IMR-90 (cell line): ENCODE data around the gene SCGB1D1. TPM values are rescaled to one million over a fixed set of nuclear protein-coding genes. Genes with fewer than 3 reads are reported as not detected.

Experiments
- ATAC-seq: fragments of 200-7000 bp; cut with Tn5 transposase; 2 replicates; pipeline ENCODE4 v1.9.1; 2020; ENCODE audit warnings: low read depth, mild to moderate bottlenecking, moderate library complexity
- BruUV-seq: library from RNA; stranded (reverse); fragments of 400-500 nt; replicated peaks from 2 replicates; lab custom pipeline; 2021; lab: Mats Ljungman, UMichigan
- CTCF ChIA-PET: fragments of 300-600 bp; formaldehyde crosslinking; extraction: SDS; loops from one replicate; lab custom pipeline; 2021; ENCODE audit warnings: antibody characterized with exemption; lab: Yijun Ruan, JAX
- POLR2A ChIA-PET: fragments of 300-600 bp; sonication (Branson Sonifier 250); formaldehyde crosslinking; loops from one replicate; lab custom pipeline; 2022; ENCODE audit warnings: antibody characterized with exemption; ENCODE audit not compliant: unreplicated experiment; lab: Charles Lee
- DNase-seq: peaks from one replicate; pipeline ENCODE4 v3.0.0; 2013
- H2AFZ ChIP-seq: replicated peaks from 2 replicates; pipeline ENCODE3; 2013; ENCODE audit warnings: low read length, mild to moderate bottlenecking; ENCODE audit not compliant: poor library complexity
- H2AK5ac ChIP-seq: 2 replicates; pipeline ENCODE4 v1.6.1; 2013; ENCODE audit warnings: low read depth, low read length, inconsistent platforms
- H2AK9ac ChIP-seq: replicated peaks from 2 replicates; pipeline ENCODE3; 2013; ENCODE audit warnings: mild to moderate bottlenecking, low read depth, low read length, moderate library complexity; ENCODE audit not compliant: poor library complexity
- H2BK120ac ChIP-seq: 2 replicates; pipeline ENCODE4 v1.6.1; 2013; ENCODE audit warnings: low read depth, low read length, inconsistent platforms
- H2BK15ac ChIP-seq: 3 replicates; pipeline ENCODE4 v1.6.1; 2013; ENCODE audit warnings: low read depth, low read length, inconsistent platforms
- H2BK20ac ChIP-seq: 2 replicates; pipeline ENCODE4 v1.6.1; 2013; ENCODE audit warnings: low read depth, mild to moderate bottlenecking, inconsistent platforms, low read length, moderate library complexity
- H2BK5ac ChIP-seq: 2 replicates; pipeline ENCODE4 v1.6.1; 2013; ENCODE audit warnings: mild to moderate bottlenecking, low read depth, low read length, inconsistent platforms; ENCODE audit not compliant: poor library complexity, severe bottlenecking
- H3K14ac ChIP-seq: replicated peaks from 2 replicates; pipeline ENCODE4 v1.6.1; 2013; ENCODE audit warnings: low read depth, low read length, inconsistent platforms
- H3K18ac ChIP-seq: 2 replicates; pipeline ENCODE4 v1.6.1; 2013; ENCODE audit warnings: low read depth, low read length, control low read depth
- H3K23ac ChIP-seq: 2 replicates; pipeline ENCODE4 v1.6.1; 2013; ENCODE audit warnings: low read depth, low read length, inconsistent platforms
- H3K27ac ChIP-seq: 2 replicates; pipeline ENCODE4 v1.5.1; 2013; ENCODE audit warnings: mild to moderate bottlenecking, control low read depth, low read length; ENCODE audit not compliant: insufficient read depth
- H3K27me3 ChIP-seq: 2 replicates; pipeline ENCODE4 v1.6.1; 2013; ENCODE audit warnings: low read length; ENCODE audit not compliant: control insufficient read depth, insufficient read depth
- H3K36me3 ChIP-seq: 2 replicates; pipeline ENCODE4 v1.6.1; 2013; ENCODE audit warnings: low read length, mixed read lengths; ENCODE audit not compliant: control insufficient read depth, insufficient read depth
- H3K4ac ChIP-seq: 2 replicates; pipeline ENCODE4 v1.6.1; 2013; ENCODE audit warnings: low read depth, low read length, inconsistent platforms
- H3K4me1 ChIP-seq: 2 replicates; pipeline ENCODE4 v1.6.1; 2013; ENCODE audit warnings: low read length, mixed read lengths; ENCODE audit not compliant: control insufficient read depth, insufficient read depth
- H3K4me2 ChIP-seq: 2 replicates; pipeline ENCODE4 v1.6.1; 2013; ENCODE audit warnings: low read depth, mild to moderate bottlenecking, control low read depth, low read length, moderate library complexity
- H3K4me3 ChIP-seq: 2 replicates; pipeline ENCODE4 v1.5.1; 2013; ENCODE audit warnings: low read depth, mild to moderate bottlenecking, control low read depth, low read length, moderate library complexity; ENCODE audit not compliant: insufficient read depth
- H3K56ac ChIP-seq: 2 replicates; pipeline ENCODE4 v1.6.1; 2013; ENCODE audit warnings: low read length, inconsistent platforms; ENCODE audit not compliant: insufficient read depth; ENCODE audit errors: extremely low read depth
- H3K79me1 ChIP-seq, 2 experiments: 2 replicates each; pipeline ENCODE4 v1.6.1; 2013; ENCODE audit warnings: low read length in 2 of 2, inconsistent platforms in 1 of 2, low read depth in 1 of 2
- H3K9ac ChIP-seq: 2 replicates; pipeline ENCODE4 v1.6.1; 2013; ENCODE audit warnings: low read depth, low read length, control low read depth
- H3K9me1 ChIP-seq: 2 replicates; pipeline ENCODE4 v1.6.1; 2013; ENCODE audit warnings: low read length, inconsistent platforms; ENCODE audit not compliant: insufficient read depth
- H3K9me3 ChIP-seq: 2 replicates; pipeline ENCODE4 v1.6.1; 2013; ENCODE audit warnings: low read length; ENCODE audit not compliant: control insufficient read depth, insufficient read depth
- H4K20me1 ChIP-seq: 2 replicates; pipeline ENCODE4 v1.6.1; 2013; ENCODE audit warnings: low read length, inconsistent platforms; ENCODE audit not compliant: insufficient read depth
- H4K5ac ChIP-seq: 2 replicates; pipeline ENCODE4 v1.6.1; 2013; ENCODE audit warnings: mild to moderate bottlenecking, low read depth, low read length, control low read depth
- H4K8ac ChIP-seq, 2 experiments: 2 replicates each; pipeline ENCODE4 v1.6.1; 2013; ENCODE audit warnings: low read depth in 2 of 2, low read length in 2 of 2, control low read depth in 1 of 2, inconsistent platforms in 1 of 2
- H4K91ac ChIP-seq: 2 replicates; pipeline ENCODE4 v1.6.1; 2013; ENCODE audit warnings: low read depth, low read length, inconsistent platforms; ENCODE audit not compliant: insufficient read depth
- FOS ChIP-seq: fragments of 150-350 bp; IDR thresholded peaks from 2 replicates; pipeline ENCODE4 v1.6.1; 2016; ENCODE audit warnings: low read depth, low read length
- POLR2A ChIP-seq: IDR thresholded peaks from 2 replicates; pipeline ENCODE4 v1.6.1; 2012; ENCODE audit warnings: mild to moderate bottlenecking, low read depth, low read length
- WGBS, 2 experiments: methylation state at CpG; one replicate each; pipeline versions ENCODE4 v1.1.5 to v1.1.7; 2013; ENCODE audit warnings: missing lambda C conversion rate in 2 of 2; ENCODE audit not compliant: insufficient read length in 1 of 2; ENCODE audit errors: extremely low coverage in 2 of 2; 5-methylcytosine and 5-hydroxymethylcytosine counted together
- dilution Hi-C: fragments of 300-500 bp; cut with HindIII; formaldehyde crosslinking; loops from one replicate; pipeline ENCODE4 v1.14.3; 2018; ENCODE audit warnings: low sequenced_read_pairs; ENCODE audit not compliant: unreplicated experiment
- in situ Hi-C: fragments of 300-500 bp; cut with MboI; formaldehyde crosslinking; loops from 3 replicates; pipeline ENCODE4 v1.14.3; 2019; ENCODE audit warnings: low sequenced_read_pairs, inconsistent platforms, mixed read lengths
- intact Hi-C: fragments of 100-400 bp; cut with micrococcal nuclease; formaldehyde crosslinking; loops from 2 replicates; pipeline ENCODE4 v1.10.0; 2022
- polyA plus RNA-seq, 3 experiments: library from polyadenylated mRNA; depleted of rRNA; stranded (reverse); fragments of >200 nt; gene quantifications; 2 replicates each; pipeline ENCODE4 v1.2.3, GENCODE V29; 2012; ENCODE audit warnings: low replicate concordance in 1 of 3
- total RNA-seq: library from RNA; depleted of rRNA; stranded (reverse); fragments of >200 nt; gene quantifications from 2 replicates; pipeline ENCODE4 v1.2.3, GENCODE V29; 2012

The SCGB1D1 gene
- total and polyA plus RNA-seq, 2 of the 4 experiments (the other 2 are of a cell fraction): not detected

DNA sequence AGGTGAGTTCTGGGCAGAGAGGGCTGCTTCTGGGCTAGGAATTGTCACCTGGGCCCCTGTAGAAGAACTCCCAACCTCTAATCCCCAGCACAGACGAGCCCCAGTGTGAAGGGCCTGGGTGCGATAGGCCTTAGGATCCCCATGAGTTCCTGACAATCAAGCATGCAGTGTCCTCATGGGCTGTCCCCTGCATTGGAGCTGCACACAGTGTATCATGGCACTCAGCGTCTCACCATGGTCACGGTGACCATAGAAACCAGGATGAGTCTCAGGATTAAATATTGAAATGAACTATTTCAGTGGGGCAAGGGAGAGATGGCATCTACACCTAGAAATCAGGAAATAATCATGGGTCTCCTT is 18.7 kb downstream of the SCGB1D1 start:
- TF ChIP-seq POLR2A (no peak), FOS (no peak)

More for the DNA sequence above, 18.7 kb downstream of the SCGB1D1 start:
- Histone ChIP-seq H2AK9ac (no peak overlapping the region), H3K9me3 (no peaks in the 10 kb centered on the region), H3K9ac (no peak overlapping the region), H3K4ac (no peak overlapping the region), H4K20me1 (no peaks in the 10 kb centered on the region), H2BK15ac (no peak overlapping the region), H3K4me1 (no peaks in the 10 kb centered on the region), H2AK5ac (no peak overlapping the region), H3K27ac (no peak overlapping the region), H2AFZ (no peak overlapping the region), H2BK5ac (no peak overlapping the region), H3K56ac (no peak overlapping the region), H3K36me3 (no peaks in the 10 kb centered on the region), H3K4me3 (no peak overlapping the region), H3K23ac (no peak overlapping the region), H3K18ac (no peak overlapping the region), H3K14ac (no peak overlapping the region), H3K79me1 (no peaks in the 10 kb centered on the region), H4K91ac (no peak overlapping the region), H2BK20ac (no peak overlapping the region), H3K27me3 (peaks cover 10% of the 10 kb centered on the region), H4K8ac (no peak overlapping the region), H2BK120ac (no peak overlapping the region), H4K5ac (no peak overlapping the region), H3K4me2 (no peak overlapping the region), H3K9me1 (no peaks in the 10 kb centered on the region; the same call in 1 of the 2 replicates)
- in situ Hi-C loops: no loop called here
- DNase-seq (no peak), ATAC-seq (no peak)
- dilution Hi-C loops: no loop called here
- intact Hi-C loops: no loop called here
- WGBS, 2 experiments: 47% methylated on average over 3 of the region's 4 CpGs; no CpG with 5 or more reads in 1 of the 2 experiments
- ChIA-PET CTCF (no interaction called here), POLR2A (no interaction called here)
- no TSS peak for BruUV-seq
